SK-N-SH treated with all-trans-retinoic acid at 6 μM for 48 hours (cell line): ENCODE measurements around the gene SPN.
"Not testable (repeated sequence)": the region's sequence is repeated elsewhere in the genome, so short reads cannot be mapped to it uniquely, and the experiment has no call there.

ENCODE experiments used
- ATAC-seq: fragments of 200-7000 bp; cut with Tn5 transposase; 3 replicates; pipeline ENCODE4 v1.9.1; 2020; ENCODE audit warnings: mild to moderate bottlenecking, moderate library complexity
- ARNTL ChIP-seq: fragments of 450-650 bp; formaldehyde crosslinking; IDR thresholded peaks from 2 replicates; pipeline ENCODE4 v1.5.0; 2020; ENCODE audit warnings: low read depth, mild to moderate bottlenecking, moderate library complexity, borderline replicate concordance
- BACH2 ChIP-seq: fragments of 250-450 bp; sonication (Bioruptor Pico); IDR thresholded peaks from 2 replicates; pipeline ENCODE4 v1.9.0; 2021; ENCODE audit warnings: mild to moderate bottlenecking, borderline replicate concordance
- CSDC2 ChIP-seq: fragments of 250-450 bp; sonication (Bioruptor Pico); IDR thresholded peaks from 2 replicates; pipeline ENCODE4 v1.5.0; 2020; ENCODE audit warnings: mild to moderate bottlenecking, moderate library complexity
- ESRRG ChIP-seq: fragments of 250-450 bp; sonication (Bioruptor Pico); IDR thresholded peaks from 2 replicates; pipeline ENCODE4 v1.6.1; 2021; ENCODE audit warnings: mild to moderate bottlenecking
- GLIS3 ChIP-seq: fragments of 250-450 bp; sonication (Bioruptor Pico); IDR thresholded peaks from 2 replicates; pipeline ENCODE4 v1.5.0; 2020; ENCODE audit warnings: mild to moderate bottlenecking, moderate library complexity
- ISL1 ChIP-seq: fragments of 250-450 bp; sonication (Bioruptor Pico); IDR thresholded peaks from 2 replicates; pipeline ENCODE4 v2.1.2; 2022; ENCODE audit warnings: mild to moderate bottlenecking, moderate library complexity
- PPARA ChIP-seq: fragments of 250-450 bp; sonication (Bioruptor Pico); IDR thresholded peaks from 2 replicates; pipeline ENCODE4 v1.5.0; 2020; ENCODE audit warnings: mild to moderate bottlenecking, borderline replicate concordance
- SNAI2 ChIP-seq: fragments of 250-450 bp; sonication (Bioruptor Pico); IDR thresholded peaks from 2 replicates; pipeline ENCODE4 v1.5.0; 2020; ENCODE audit warnings: mild to moderate bottlenecking, moderate library complexity
- TCF4 ChIP-seq: fragments of 250-450 bp; sonication (Bioruptor Pico); IDR thresholded peaks from 2 replicates; pipeline ENCODE4 v1.8.0; 2021; ENCODE audit warnings: mild to moderate bottlenecking, moderate library complexity, borderline replicate concordance
- TOX ChIP-seq: fragments of 250-450 bp; sonication (Bioruptor Pico); IDR thresholded peaks from 2 replicates; pipeline ENCODE4 v1.8.0; 2021; ENCODE audit warnings: mild to moderate bottlenecking, moderate library complexity, borderline replicate concordance
- ZC3H10 ChIP-seq: fragments of 250-450 bp; sonication (Bioruptor Pico); IDR thresholded peaks from 2 replicates; pipeline ENCODE4 v1.5.1; 2021; ENCODE audit warnings: mild to moderate bottlenecking, moderate library complexity
- ZFP3 ChIP-seq: fragments of 250-450 bp; sonication (Bioruptor Pico); IDR thresholded peaks from 2 replicates; pipeline ENCODE4 v1.5.0; 2020; ENCODE audit warnings: mild to moderate bottlenecking, moderate library complexity
- ZFP30 ChIP-seq: fragments of 450-650 bp; formaldehyde crosslinking; IDR thresholded peaks from 2 replicates; pipeline ENCODE4 v1.5.0; 2022; ENCODE audit warnings: mild to moderate bottlenecking, moderate library complexity
- ZNF565 ChIP-seq: fragments of 450-650 bp; formaldehyde crosslinking; conservative IDR thresholded peaks from 2 replicates; pipeline ENCODE4 v1.5.0; 2020; ENCODE audit warnings: low read depth, mild to moderate bottlenecking, moderate library complexity
- ZNF70 ChIP-seq: fragments of 450-650 bp; formaldehyde crosslinking; IDR thresholded peaks from 2 replicates; pipeline ENCODE4 v1.5.0; 2020; ENCODE audit warnings: mild to moderate bottlenecking, moderate library complexity
- TF ChIP-seq, protein P1 (sequence below): fragments of 250-450 bp; sonication (Bioruptor Pico); IDR thresholded peaks from 2 replicates; pipeline ENCODE4 v1.5.1; 2021; ENCODE audit warnings: mild to moderate bottlenecking, moderate library complexity
- TF ChIP-seq, protein P2 (sequence below): fragments of 250-450 bp; sonication (Bioruptor Pico); IDR thresholded peaks from 2 replicates; pipeline ENCODE4 v1.5.0; 2020; ENCODE audit warnings: mild to moderate bottlenecking, moderate library complexity
- TF ChIP-seq, protein P3 (sequence below): fragments of 250-450 bp; sonication (Bioruptor Pico); IDR thresholded peaks from 2 replicates; pipeline ENCODE4 v1.8.0; 2020; ENCODE audit warnings: mild to moderate bottlenecking, moderate library complexity, borderline replicate concordance
- TF ChIP-seq, protein P4 (sequence below): fragments of 250-450 bp; sonication (Bioruptor Pico); IDR thresholded peaks from 2 replicates; pipeline ENCODE4 v1.8.0; 2021; ENCODE audit warnings: low read depth, mild to moderate bottlenecking, moderate library complexity, borderline replicate concordance

SPN gene, protein sequence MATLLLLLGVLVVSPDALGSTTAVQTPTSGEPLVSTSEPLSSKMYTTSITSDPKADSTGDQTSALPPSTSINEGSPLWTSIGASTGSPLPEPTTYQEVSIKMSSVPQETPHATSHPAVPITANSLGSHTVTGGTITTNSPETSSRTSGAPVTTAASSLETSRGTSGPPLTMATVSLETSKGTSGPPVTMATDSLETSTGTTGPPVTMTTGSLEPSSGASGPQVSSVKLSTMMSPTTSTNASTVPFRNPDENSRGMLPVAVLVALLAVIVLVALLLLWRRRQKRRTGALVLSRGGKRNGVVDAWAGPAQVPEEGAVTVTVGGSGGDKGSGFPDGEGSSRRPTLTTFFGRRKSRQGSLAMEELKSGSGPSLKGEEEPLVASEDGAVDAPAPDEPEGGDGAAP

DNA sequence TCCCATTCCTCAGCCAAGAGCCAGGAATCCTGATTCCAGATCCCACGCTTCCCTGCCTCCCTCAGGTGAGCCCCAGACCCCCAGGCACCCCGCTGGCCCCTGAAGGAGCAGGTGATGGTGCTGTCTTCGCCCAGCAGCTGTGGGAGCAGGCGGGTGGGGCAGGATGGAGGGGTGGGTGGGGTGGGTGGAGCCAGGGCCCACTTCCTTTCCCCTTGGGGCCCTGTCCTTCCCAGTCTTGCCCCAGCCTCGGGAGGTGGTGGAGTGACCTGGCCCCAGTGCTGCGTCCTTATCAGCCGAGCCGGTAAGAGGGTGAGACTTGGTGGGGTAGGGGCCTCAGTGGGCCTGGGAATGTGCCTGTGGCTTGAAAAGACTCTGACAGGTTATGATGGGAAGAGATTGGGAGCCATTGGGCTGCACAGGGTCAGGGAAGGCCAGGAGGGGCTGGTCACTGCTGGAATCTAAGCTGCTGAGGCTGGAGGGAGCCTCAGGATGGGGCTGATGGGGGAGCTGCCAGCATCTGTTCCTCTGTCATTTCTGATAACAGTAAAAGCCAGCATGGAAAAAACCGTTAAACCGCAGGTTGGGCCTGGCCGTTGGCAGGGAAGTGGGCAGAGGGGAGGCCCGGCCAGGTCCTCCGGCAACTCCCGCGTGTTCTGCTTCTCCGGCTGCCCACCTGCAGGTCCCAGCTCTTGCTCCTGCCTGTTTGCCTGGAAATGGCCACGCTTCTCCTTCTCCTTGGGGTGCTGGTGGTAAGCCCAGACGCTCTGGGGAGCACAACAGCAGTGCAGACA lies at the start of gene SPN:
Gene SPN (plus strand): TSS at position 232 of the 791 bp plus-strand sequence. CDS start 482 bp downstream, at position 714.
- TF ChIP-seq BACH2 (CRISPR knock-in tag) (no peak), GLIS3 (no peak), ESRRG (CRISPR knock-in tag) (no peak), ARNTL (CRISPR knock-in tag) (no peak), ZC3H10 (CRISPR knock-in tag) (no peak), ZFP30 (CRISPR knock-in tag) (no peak), ISL1 (CRISPR knock-in tag) (no peak), TOX (no peak), ZNF565 (no peak), ZNF70 (CRISPR knock-in tag) (no peak), CSDC2 (CRISPR knock-in tag) (no peak), PPARA (CRISPR knock-in tag) (no peak), SNAI2 (CRISPR knock-in tag) (no peak), TCF4 (CRISPR knock-in tag) (no peak), ZFP3 (CRISPR knock-in tag) (no peak)
- TF ChIP-seq, protein P1, sequence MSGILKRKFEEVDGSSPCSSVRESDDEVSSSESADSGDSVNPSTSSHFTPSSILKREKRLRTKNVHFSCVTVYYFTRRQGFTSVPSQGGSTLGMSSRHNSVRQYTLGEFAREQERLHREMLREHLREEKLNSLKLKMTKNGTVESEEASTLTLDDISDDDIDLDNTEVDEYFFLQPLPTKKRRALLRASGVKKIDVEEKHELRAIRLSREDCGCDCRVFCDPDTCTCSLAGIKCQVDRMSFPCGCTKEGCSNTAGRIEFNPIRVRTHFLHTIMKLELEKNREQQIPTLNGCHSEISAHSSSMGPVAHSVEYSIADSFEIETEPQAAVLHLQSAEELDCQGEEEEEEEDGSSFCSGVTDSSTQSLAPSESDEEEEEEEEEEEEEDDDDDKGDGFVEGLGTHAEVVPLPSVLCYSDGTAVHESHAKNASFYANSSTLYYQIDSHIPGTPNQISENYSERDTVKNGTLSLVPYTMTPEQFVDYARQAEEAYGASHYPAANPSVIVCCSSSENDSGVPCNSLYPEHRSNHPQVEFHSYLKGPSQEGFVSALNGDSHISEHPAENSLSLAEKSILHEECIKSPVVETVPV (CRISPR knock-in tag) = no peak
- TF ChIP-seq, protein P2, sequence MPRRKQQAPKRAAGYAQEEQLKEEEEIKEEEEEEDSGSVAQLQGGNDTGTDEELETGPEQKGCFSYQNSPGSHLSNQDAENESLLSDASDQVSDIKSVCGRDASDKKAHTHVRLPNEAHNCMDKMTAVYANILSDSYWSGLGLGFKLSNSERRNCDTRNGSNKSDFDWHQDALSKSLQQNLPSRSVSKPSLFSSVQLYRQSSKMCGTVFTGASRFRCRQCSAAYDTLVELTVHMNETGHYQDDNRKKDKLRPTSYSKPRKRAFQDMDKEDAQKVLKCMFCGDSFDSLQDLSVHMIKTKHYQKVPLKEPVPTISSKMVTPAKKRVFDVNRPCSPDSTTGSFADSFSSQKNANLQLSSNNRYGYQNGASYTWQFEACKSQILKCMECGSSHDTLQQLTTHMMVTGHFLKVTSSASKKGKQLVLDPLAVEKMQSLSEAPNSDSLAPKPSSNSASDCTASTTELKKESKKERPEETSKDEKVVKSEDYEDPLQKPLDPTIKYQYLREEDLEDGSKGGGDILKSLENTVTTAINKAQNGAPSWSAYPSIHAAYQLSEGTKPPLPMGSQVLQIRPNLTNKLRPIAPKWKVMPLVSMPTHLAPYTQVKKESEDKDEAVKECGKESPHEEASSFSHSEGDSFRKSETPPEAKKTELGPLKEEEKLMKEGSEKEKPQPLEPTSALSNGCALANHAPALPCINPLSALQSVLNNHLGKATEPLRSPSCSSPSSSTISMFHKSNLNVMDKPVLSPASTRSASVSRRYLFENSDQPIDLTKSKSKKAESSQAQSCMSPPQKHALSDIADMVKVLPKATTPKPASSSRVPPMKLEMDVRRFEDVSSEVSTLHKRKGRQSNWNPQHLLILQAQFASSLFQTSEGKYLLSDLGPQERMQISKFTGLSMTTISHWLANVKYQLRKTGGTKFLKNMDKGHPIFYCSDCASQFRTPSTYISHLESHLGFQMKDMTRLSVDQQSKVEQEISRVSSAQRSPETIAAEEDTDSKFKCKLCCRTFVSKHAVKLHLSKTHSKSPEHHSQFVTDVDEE (CRISPR knock-in tag) = no peak
- TF ChIP-seq, protein P3, sequence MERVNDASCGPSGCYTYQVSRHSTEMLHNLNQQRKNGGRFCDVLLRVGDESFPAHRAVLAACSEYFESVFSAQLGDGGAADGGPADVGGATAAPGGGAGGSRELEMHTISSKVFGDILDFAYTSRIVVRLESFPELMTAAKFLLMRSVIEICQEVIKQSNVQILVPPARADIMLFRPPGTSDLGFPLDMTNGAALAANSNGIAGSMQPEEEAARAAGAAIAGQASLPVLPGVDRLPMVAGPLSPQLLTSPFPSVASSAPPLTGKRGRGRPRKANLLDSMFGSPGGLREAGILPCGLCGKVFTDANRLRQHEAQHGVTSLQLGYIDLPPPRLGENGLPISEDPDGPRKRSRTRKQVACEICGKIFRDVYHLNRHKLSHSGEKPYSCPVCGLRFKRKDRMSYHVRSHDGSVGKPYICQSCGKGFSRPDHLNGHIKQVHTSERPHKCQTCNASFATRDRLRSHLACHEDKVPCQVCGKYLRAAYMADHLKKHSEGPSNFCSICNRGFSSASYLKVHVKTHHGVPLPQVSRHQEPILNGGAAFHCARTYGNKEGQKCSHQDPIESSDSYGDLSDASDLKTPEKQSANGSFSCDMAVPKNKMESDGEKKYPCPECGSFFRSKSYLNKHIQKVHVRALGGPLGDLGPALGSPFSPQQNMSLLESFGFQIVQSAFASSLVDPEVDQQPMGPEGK (CRISPR knock-in tag) = no peak
- TF ChIP-seq, protein P4, sequence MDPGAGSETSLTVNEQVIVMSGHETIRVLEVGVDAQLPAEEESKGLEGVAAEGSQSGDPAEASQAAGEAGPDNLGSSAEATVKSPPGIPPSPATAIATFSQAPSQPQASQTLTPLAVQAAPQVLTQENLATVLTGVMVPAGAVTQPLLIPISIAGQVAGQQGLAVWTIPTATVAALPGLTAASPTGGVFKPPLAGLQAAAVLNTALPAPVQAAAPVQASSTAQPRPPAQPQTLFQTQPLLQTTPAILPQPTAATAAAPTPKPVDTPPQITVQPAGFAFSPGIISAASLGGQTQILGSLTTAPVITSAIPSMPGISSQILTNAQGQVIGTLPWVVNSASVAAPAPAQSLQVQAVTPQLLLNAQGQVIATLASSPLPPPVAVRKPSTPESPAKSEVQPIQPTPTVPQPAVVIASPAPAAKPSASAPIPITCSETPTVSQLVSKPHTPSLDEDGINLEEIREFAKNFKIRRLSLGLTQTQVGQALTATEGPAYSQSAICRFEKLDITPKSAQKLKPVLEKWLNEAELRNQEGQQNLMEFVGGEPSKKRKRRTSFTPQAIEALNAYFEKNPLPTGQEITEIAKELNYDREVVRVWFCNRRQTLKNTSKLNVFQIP (CRISPR knock-in tag) = no peak
- no peak for ATAC-seq

DNA sequence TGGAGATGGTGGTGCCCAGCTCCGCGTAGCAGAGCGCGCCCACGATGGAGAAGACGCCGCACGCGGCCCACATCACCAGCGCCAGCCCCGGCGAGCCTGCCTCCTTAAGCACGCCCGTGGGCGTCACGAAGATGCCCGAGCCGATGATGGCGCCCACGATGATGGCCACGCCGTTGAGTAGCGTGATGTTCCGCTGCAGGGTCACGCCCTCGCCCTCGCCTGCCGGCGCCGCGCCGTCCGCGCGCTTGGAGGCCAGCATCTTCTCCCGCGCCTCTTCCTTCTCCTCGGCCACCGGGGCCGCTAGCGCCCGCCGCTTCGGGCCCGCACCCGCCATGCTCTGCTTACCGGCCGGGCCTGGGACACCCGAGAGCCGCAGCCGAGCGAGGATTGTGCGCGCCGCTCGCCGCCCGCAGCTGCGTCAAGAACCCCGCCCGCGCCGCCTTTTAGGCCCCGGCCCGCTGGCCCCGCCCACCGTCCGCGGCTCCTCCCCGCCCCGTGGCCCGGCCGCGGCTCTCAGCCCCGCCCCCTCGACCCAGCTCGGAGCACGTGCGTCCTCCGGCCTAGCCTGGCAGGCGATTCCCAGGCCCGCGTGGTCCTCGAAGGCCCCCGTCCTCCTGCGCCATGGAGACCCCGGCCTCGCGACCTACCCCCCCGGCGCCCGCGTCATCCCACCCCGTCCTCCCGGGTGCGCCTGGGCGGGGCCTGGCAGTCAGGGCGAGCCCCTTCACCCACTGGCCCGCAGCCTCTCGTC lies 49.6 kb upstream of the SPN start:
- peak; percentile 65 for ATAC-seq

DNA sequence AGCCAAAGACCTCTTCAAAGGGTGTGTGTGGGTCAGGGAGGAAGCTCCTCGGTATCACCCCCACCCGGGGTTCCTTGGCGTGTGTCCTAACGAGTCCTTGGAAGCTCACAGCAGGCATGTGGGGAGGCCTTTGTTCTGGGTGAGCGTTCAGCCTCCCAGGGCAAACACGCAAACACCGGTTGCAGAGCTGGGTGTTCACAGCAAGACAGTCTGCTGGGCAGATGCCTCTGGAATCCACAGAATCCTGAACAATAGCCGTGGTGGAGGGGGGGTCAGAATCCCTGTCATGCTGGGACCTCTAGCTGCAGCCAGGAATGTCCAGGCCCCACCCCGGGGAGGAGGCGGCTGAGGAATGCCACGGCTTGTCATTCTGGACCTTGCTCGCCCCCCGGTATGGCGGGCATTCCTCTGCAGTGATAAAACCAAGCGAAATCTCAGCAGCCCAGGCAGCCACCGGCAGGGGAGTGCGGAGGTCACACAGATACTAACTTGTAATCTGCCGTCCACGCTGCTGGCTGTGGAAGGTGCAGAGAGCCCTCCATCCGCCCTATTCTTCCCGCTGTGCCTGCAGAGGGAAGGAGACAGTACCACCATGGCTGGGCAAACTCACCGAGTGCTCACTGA lies 48.2 kb upstream of the SPN start:
- not testable (repeated sequence) for ATAC-seq

DNA sequence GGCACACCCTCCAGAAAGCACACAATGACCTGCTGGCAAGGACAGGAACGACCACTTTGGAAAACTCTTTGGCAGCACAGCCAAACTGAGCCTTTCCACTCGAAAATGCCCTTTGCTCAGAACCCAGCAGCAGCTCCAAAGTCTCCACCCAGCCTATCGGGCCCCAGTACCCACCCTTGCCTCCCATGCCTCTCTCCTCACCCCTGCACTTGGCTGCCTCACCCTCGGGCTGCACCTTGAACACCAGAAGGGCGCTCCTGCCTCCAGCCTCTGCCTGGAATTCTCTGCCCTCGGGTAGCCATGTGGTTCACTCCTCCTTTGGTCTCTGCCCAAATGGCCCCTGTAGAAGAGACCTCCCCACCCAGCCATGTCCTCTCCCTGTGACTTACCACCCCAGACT lies 46.9 kb upstream of the SPN start:
- ATAC-seq = not testable (repeated sequence)

DNA sequence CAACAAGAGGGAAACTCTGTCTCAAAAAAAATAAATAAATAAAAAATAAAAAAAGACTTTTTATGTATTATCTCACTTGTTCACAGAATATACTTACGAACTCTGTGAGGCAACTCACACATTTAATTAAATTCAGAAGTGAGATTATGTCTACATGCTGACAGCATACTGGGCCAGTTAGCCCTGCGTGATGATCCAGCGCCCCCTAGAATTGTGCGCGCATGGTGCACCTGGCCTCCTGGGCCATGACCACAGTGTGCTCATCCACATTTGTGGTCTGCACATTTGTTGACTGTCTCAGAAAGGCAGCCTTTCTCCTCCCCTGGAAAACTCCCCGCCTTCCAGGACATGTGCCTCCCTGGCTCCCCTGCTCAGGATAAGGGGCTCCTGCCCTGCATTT lies 42.5 kb upstream of the SPN start:
- ATAC-seq = 0 out of 3 replicates have a peak, but pooled peaks have one; percentile 43

DNA sequence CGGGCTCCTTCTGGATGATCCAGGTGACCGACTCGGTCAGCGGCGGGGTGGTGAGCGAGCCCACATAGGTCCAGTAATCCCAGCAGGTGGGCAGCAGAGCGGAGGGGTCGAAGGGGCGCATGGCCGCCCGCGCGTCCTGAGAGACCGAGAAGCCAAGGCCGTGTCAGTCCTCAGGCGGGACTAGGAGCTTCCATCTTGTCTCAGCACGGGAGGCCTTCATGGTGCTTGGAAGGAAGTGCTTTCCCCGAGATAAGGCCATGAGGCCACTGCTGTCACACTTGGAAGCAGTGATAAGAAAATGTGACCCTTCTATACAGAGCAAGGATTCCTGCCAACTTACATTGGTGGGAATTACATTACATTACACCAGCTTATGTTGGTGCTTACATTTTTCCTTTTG lies 40.3 kb upstream of the SPN start:
- not testable (repeated sequence) for ATAC-seq

DNA sequence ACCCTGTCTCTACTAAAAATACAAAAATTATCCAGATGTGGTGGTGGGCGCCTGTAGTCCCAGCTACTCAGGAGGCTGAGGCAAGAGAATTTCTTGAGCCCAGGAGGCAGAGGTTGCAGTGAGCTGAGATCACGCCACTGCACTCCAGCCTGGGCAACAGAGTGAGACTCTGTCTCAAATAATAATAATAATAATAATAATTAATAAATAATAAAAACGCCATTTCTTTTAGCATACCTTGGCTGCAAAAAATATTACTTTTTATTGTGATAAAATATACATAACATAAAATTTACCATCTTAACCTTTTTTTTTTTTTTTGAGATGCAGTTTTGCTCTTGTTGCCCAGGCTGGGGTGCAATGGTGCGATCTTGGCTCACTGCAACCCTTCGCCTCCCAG lies 39.8 kb upstream of the SPN start:
- ATAC-seq = not testable (repeated sequence)

DNA sequence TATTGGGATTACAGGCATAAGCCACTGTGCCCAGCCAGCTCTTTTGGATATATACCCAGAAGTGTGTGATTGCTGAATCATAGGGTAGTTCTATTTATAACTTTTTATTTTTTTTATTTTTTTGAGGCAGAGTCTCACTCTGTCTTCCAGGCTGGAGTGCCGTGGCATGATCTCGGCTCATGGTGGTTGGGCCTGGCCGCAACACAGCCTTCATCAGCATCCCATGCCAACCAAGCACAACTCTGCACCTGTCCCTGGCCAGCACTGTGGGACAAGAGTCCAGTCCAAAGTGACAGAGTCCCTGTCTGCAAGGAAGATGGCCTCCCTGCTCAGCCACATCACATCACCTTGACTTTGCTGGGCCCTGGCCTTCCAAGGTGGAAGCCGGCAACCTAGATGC lies 37.9 kb upstream of the SPN start:
- peak; percentile 86 for ATAC-seq
